Breast epithelium (tissue), 4 donors: ENCODE results near the gene RPH3AL. TPM values are rescaled to one million over a fixed set of nuclear protein-coding genes. Genes with fewer than 3 reads are reported as not detected.

ENCODE experiments used
- DNase-seq, 2 donors: peaks; one replicate each; pipeline ENCODE4 v3.0.0-alpha.2; 2019; ENCODE audit warnings: low spot score in 2 of 2
- H3K27ac ChIP-seq, 2 donors: fragments of 200-600 bp; sonication (generic) in 1 of 2; one replicate each; pipeline ENCODE4 v1.5.1; 2016 to 2019; ENCODE audit warnings: mild to moderate bottlenecking in 1 of 2
- H3K27me3 ChIP-seq, 2 donors: fragments of 200-600 bp; sonication (generic) in 1 of 2; one replicate each; pipeline versions ENCODE4 v1.5.1 to v1.6.0; 2017 to 2019; ENCODE audit warnings: control low read depth in 1 of 2, mild to moderate bottlenecking in 1 of 2
- H3K36me3 ChIP-seq: fragments of 200-600 bp; one replicate; pipeline ENCODE4 v1.5.1; 2019
- H3K4me1 ChIP-seq, 2 donors: fragments of 200-600 bp; sonication (generic); one replicate each; pipeline ENCODE4 v1.5.1; 2016 to 2019; ENCODE audit warnings: control low read depth in 1 of 2
- H3K4me3 ChIP-seq, 3 donors: fragments of 200-600 bp; sonication (generic); 1 replicate in 2 of 3; 2 replicates in 1 of 3; pipeline ENCODE4 v1.5.1; 2016 to 2019; ENCODE audit warnings: mild to moderate bottlenecking in 3 of 3, moderate library complexity in 2 of 3
- H3K9me3 ChIP-seq, 2 donors: fragments of 200-600 bp; sonication (generic) in 1 of 2; one replicate each; pipeline ENCODE4 v1.5.1; 2016 to 2019; ENCODE audit warnings: control low read depth in 1 of 2
- POLR2A ChIP-seq: fragments of 450-650 bp; IDR thresholded peaks from one replicate; pipeline ENCODE4 v1.6.1; 2016; ENCODE audit warnings: antibody characterized with exemption, mild to moderate bottlenecking, moderate library complexity
- POLR2AphosphoS5 ChIP-seq, 3 donors: sonication (generic); formaldehyde crosslinking; IDR thresholded peaks; one replicate each; pipeline ENCODE4 v1.6.1; 2017; ENCODE audit warnings: antibody characterized with exemption in 3 of 3
- intact Hi-C: fragments of 100-400 bp; cut with DNase I; formaldehyde crosslinking; loops from one replicate; pipeline ENCODE4 v1.15.1; 2023; ENCODE audit warnings: low total_unique reads
- total RNA-seq, 3 donors: library from RNA; depleted of rRNA; stranded (reverse); fragments of >200 nt; gene quantifications; one replicate each; pipeline ENCODE4 v1.1.0, GENCODE V29; 2016
- TF ChIP-seq, protein P1 (sequence below), 3 donors: fragments of 450-650 bp; IDR thresholded peaks; one replicate each; pipeline ENCODE4 v1.5.1; 2016 to 2017; ENCODE audit warnings: antibody characterized with exemption in 3 of 3, mild to moderate bottlenecking in 3 of 3, moderate library complexity in 3 of 3

Gene RPH3AL
- total RNA-seq, 3 donors from 2014 or later, result 9.6 to 15.7 (median 15.4) TPM

DNA sequence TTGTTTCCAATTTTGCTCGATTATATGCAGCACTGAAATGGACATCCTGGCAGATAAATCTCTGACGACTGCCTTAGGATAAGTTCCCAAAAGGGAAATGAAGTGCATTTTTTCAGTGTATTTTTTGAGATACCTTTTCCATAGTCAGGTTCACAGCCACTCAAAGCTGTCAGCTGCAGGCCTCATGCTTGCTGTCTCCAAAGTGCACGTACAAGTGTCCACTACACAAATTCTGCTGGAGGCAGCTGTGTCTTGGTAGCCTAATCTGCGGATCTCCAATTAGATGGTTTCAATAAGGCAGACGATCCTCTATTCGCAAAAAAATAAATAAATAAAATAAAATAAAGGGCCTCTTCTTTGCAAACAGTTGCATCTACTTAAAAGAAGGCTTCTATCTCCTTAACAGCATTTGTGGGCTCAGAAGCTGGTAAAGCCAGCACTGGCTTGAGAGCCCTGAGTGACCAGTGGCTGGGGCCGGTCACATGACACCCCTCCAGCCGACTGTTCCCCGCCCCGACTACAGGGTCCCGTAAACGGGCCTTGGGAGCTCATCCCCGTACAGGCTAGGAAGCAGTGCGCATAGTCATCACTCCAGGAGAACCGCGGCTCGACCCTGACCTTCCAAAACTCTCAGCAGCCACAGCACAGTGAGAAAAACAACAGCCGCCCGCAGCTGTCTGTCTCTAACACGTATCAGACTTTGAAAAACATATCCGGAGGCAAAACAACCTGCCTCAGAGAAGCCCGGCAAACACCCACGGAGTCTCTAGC, 18.8 kb downstream of the RPH3AL start:
- Histone ChIP-seq H3K36me3 (no peaks in the 10 kb centered on the region), H3K27ac (peak overlapping the region; percentile 80 to 83), H3K4me1 (no peaks in the 10 kb centered on the region), H3K9me3 (no peaks in the 10 kb centered on the region), H3K4me3 (peak overlapping the region; percentile 16 to 38 (median 26)), H3K27me3 (no peaks in the 10 kb centered on the region)
- DNase-seq, result no peak
- TF ChIP-seq, protein P1, sequence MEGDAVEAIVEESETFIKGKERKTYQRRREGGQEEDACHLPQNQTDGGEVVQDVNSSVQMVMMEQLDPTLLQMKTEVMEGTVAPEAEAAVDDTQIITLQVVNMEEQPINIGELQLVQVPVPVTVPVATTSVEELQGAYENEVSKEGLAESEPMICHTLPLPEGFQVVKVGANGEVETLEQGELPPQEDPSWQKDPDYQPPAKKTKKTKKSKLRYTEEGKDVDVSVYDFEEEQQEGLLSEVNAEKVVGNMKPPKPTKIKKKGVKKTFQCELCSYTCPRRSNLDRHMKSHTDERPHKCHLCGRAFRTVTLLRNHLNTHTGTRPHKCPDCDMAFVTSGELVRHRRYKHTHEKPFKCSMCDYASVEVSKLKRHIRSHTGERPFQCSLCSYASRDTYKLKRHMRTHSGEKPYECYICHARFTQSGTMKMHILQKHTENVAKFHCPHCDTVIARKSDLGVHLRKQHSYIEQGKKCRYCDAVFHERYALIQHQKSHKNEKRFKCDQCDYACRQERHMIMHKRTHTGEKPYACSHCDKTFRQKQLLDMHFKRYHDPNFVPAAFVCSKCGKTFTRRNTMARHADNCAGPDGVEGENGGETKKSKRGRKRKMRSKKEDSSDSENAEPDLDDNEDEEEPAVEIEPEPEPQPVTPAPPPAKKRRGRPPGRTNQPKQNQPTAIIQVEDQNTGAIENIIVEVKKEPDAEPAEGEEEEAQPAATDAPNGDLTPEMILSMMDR (IDR thresholded peaks at IDR 0.05), result no peak
- no peak for TF ChIP-seq POLR2AphosphoS5 (IDR thresholded peaks at IDR 0.05)
- TF ChIP-seq POLR2A, result no peak
- intact Hi-C loops, result no loop called here

DNA sequence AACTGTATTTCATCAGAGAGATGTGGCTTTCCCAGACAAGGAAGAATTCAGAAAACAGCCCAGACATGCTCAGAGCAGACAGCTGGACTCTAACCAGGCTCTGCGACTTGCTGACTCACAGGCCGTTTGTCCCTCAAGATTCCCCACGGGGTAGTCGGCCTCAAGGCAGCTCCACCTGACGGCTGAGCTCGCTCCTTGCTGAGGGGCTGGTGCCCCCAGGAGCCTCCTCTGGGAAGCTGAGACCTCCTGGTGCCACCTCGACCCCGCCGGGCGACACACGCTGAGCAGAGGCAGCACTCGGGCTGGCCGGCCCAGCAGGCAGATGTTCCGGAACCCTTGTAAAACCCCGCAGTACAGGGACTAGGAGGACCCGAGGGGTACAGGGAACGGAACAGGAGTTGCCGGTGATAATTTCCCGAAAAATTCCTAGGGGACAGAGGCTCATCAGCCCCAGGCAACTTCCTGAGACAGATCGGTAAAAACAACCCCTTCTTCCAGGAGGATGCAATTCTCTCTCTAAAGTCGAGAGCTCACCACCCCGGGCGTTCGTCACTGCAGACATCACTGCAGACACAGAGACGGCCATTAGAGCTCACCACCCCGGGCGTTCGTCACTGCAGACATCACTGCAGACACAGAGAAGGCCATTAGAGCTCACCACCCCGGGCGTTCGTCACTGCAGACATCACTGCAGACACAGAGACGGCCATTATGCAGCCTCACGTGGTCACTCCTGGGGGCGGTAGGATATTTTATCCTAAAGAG, 19.9 kb downstream of the RPH3AL start:
- no peaks in the 10 kb centered on the region for H3K36me3 ChIP-seq
- TF ChIP-seq, protein P1 (IDR thresholded peaks at IDR 0.05), result no peak
- TF ChIP-seq POLR2AphosphoS5 (IDR thresholded peaks at IDR 0.05) (peak in 1 of 3 donors; percentile 21), POLR2A (no peak)
- peak overlapping the region; percentile 80 to 83 for H3K27ac ChIP-seq
- intact Hi-C loops, result no loop called here
- no peaks in the 10 kb centered on the region for H3K27me3 ChIP-seq
- peak overlapping the region; percentile 28 to 52 (median 38) for H3K4me3 ChIP-seq
- peak in 1 of 2 donors; percentile 36 for DNase-seq
- no peaks in the 10 kb centered on the region for H3K9me3 ChIP-seq
- no peaks in the 10 kb centered on the region for H3K4me1 ChIP-seq

GRCh38 chr17:332023-332422, 20.6 kb downstream of the RPH3AL start:
- intact Hi-C loops, result no loop called here
- peak overlapping the region; percentile 28 to 52 (median 38) for H3K4me3 ChIP-seq
- TF ChIP-seq, protein P1 (IDR thresholded peaks at IDR 0.05), result no peak
- TF ChIP-seq POLR2A, result no peak
- no peak for TF ChIP-seq POLR2AphosphoS5 (IDR thresholded peaks at IDR 0.05)
- H3K9me3 ChIP-seq, result no peaks in the 10 kb centered on the region
- DNase-seq, result no peak
- no peaks in the 10 kb centered on the region for H3K4me1 ChIP-seq
- no peaks in the 10 kb centered on the region for H3K27me3 ChIP-seq
- no peaks in the 10 kb centered on the region for H3K36me3 ChIP-seq
- H3K27ac ChIP-seq, result peak overlapping the region; percentile 80 to 83

- TF ChIP-seq POLR2A (no peak), POLR2AphosphoS5 (IDR thresholded peaks at IDR 0.05) (no peak)
- TF ChIP-seq, protein P1 (IDR thresholded peaks at IDR 0.05), result no peak
- Histone ChIP-seq H3K27me3 (no peaks in the 10 kb centered on the region), H3K27ac (peak overlapping the region; percentile 80 to 83), H3K4me3 (peak overlapping the region; percentile 28 to 52 (median 29)), H3K36me3 (no peaks in the 10 kb centered on the region), H3K9me3 (no peaks in the 10 kb centered on the region), H3K4me1 (no peaks in the 10 kb centered on the region)
- DNase-seq, result no peak
- intact Hi-C loops, result no loop called here
Measured at GRCh38 chr17:330993-331701, 21.5 kb downstream of the RPH3AL start.
